Ascending aorta (tissue), 2 donors: ENCODE data around the gene POLD2. TPM values are rescaled to one million over a fixed set of nuclear protein-coding genes. Genes with fewer than 3 reads are reported as not detected.

Experiments used
- DNase-seq, 2 donors: peaks; one replicate each; pipeline ENCODE4 v3.0.0-alpha.2; 2019; ENCODE audit warnings: low spot score in 2 of 2
- H3K27ac ChIP-seq, 2 donors: fragments of 200-600 bp; sonication (generic); one replicate each; pipeline ENCODE4 v1.5.1; 2016 to 2017; ENCODE audit warnings: mild to moderate bottlenecking in 1 of 2
- H3K27me3 ChIP-seq: fragments of 200-600 bp; sonication (generic); one replicate; pipeline ENCODE4 v1.5.1; 2017
- H3K36me3 ChIP-seq, 2 donors: fragments of 200-600 bp; sonication (generic); one replicate each; pipeline ENCODE4 v1.5.1; 2016
- H3K4me1 ChIP-seq, 2 donors: fragments of 200-600 bp; sonication (generic); one replicate each; pipeline ENCODE4 v1.5.1; 2016 to 2017; ENCODE audit warnings: mild to moderate bottlenecking in 1 of 2
- H3K4me3 ChIP-seq, 2 donors: fragments of 200-600 bp; sonication (generic); one replicate each; pipeline ENCODE4 v1.5.1; 2016 to 2017; ENCODE audit warnings: mild to moderate bottlenecking in 1 of 2
- H3K9me3 ChIP-seq, 2 donors: fragments of 200-600 bp; sonication (generic); one replicate each; pipeline ENCODE4 v1.5.1; 2016
- CTCF ChIP-seq, 3 experiments: fragments of 200-600 bp in 2 of 3; fragments of 450-650 bp in 1 of 3; sonication (generic) in 2 of 3; IDR thresholded peaks; one replicate each; pipeline ENCODE4 v1.5.1; 2016 to 2019; ENCODE audit warnings: antibody characterized with exemption in 3 of 3, mild to moderate bottlenecking in 1 of 3, moderate library complexity in 1 of 3
- intact Hi-C: fragments of 100-400 bp; cut with DNase I; formaldehyde crosslinking; loops from one replicate; pipeline ENCODE4 v1.15.1; 2023
- total RNA-seq: library from RNA; depleted of rRNA; stranded (reverse); fragments of >200 nt; gene quantifications from one replicate; pipeline ENCODE4 v1.1.0, GENCODE V29; 2016

Gene POLD2
- total RNA-seq, 1 donor from 2014 or later: 97.0 TPM

- no peaks in the 10 kb centered on the region for H3K27me3 ChIP-seq
- no peak for TF ChIP-seq CTCF (IDR thresholded peaks at IDR 0.05)
- DNase-seq: no peak
- H3K27ac ChIP-seq: peak within 1 kb of the TSS; percentile 99 to 100
- peaks cover 25 to 33% of the 10 kb centered on the region in 2 donors for H3K36me3 ChIP-seq
- H3K4me1 ChIP-seq: peaks cover 58 to 78% of the 10 kb centered on the region in 2 donors
- intact Hi-C loops: loop anchor here (1.0 kb wide), 1 partner anchor 22 kb away; the partner anchor contains the start of gene POLM
- H3K4me3 ChIP-seq: peak within 1 kb of the TSS; percentile 63 to 88
- no peaks in the 10 kb centered on the region for H3K9me3 ChIP-seq
Measured at GRCh38 chr7:44103923-44104859, 19.2 kb downstream of the POLD2 start, which contains the start of gene AEBP1. AEBP1 (plus strand) TSS chr7:44104345; CDS start chr7:44104666, 321 bp downstream.

GRCh38 chr7:44103566-44103922, 19.8 kb downstream of the POLD2 start:
- Histone ChIP-seq H3K27me3 (no peaks in the 10 kb centered on the region), H3K4me1 (peaks cover 55 to 74% of the 10 kb centered on the region in 2 donors), H3K9me3 (no peaks in the 10 kb centered on the region), H3K27ac (peak overlapping the region; percentile 99 to 100), H3K36me3 (peaks cover 18 to 27% of the 10 kb centered on the region in 2 donors), H3K4me3 (peak overlapping the region in 1 of 2 donors; percentile 88)
- no peak for DNase-seq
- TF ChIP-seq CTCF (IDR thresholded peaks at IDR 0.05): no peak
- intact Hi-C loops: loop anchor here (1.0 kb wide), 1 partner anchor 21 kb away; the partner anchor contains the start of gene POLM

- Histone ChIP-seq H3K4me3 (peak overlapping the region in 1 of 2 donors; percentile 12), H3K36me3 (peaks cover 13 to 21% of the 10 kb centered on the region in 2 donors), H3K9me3 (no peaks in the 10 kb centered on the region), H3K27me3 (no peaks in the 10 kb centered on the region), H3K27ac (peak overlapping the region; percentile 99 to 100), H3K4me1 (peaks cover 50 to 68% of the 10 kb centered on the region in 2 donors)
- intact Hi-C loops: loop anchor here (1.0 kb wide), 3 partner anchors 15 to 31 kb away; partner anchors contain the start of gene POLM
- no peak for TF ChIP-seq CTCF (IDR thresholded peaks at IDR 0.05)
- no peak for DNase-seq
Measured at GRCh38 chr7:44102846-44103565, 20.3 kb downstream of the POLD2 start.

- H3K27me3 ChIP-seq: no peaks in the 10 kb centered on the region
- peak overlapping the region in 1 of 2 donors; percentile 12 for H3K4me3 ChIP-seq
- peak; percentile 80 to 98 for DNase-seq
- H3K27ac ChIP-seq: peak overlapping the region; percentile 99 to 100
- no peaks in the 10 kb centered on the region for H3K9me3 ChIP-seq
- intact Hi-C loops: loop anchor here (1.0 kb wide), 2 partner anchors 14 to 30 kb away; no protein-coding TSS in a partner anchor
- TF ChIP-seq CTCF (IDR thresholded peaks at IDR 0.05): no peak
- H3K4me1 ChIP-seq: peaks cover 42 to 60% of the 10 kb centered on the region in 2 donors
- peaks cover 5 to 13% of the 10 kb centered on the region in 2 donors for H3K36me3 ChIP-seq
Measured at GRCh38 chr7:44101966-44102845, 21.1 kb downstream of the POLD2 start.
